ENCODE results near the gene MAP3K1. TPM values are rescaled to one million over a fixed set of nuclear protein-coding genes. Genes with fewer than 3 reads are reported as not detected.

The MAP3K1 gene
- total and polyA plus RNA-seq, 3 experiments from 2014 or later: 18.1 to 34.6 (median 18.7) TPM

- Mint-ChIP-seq H3K9me3 (no peaks in the 10 kb centered on the region), H3K27ac (peak overlapping the region in 7 of 8 donors; percentile 46 to 85 (median 75)), H3K4me1 (peaks cover 89 to 98% (median 97%) of the 10 kb centered on the region in 3 donors), H3K36me3 (peaks cover 0 to 10% (median 2%) of the 10 kb centered on the region in 3 donors), H3K4me3 (peak overlapping the region in 5 of 7 donors; percentile 7 to 61 (median 30)), H3K27me3 (no peaks in the 10 kb centered on the region)
- no peaks in the 10 kb centered on the region for H3K9me3 ChIP-seq (ENCODE audit: low read length)
- peak overlapping the region; percentile 6 for H3K4me3 ChIP-seq (ENCODE audit: low read length)
- no peak overlapping the region for H3K27ac ChIP-seq (ENCODE audit: low read depth, low read length)
- POLR2A ChIA-PET: no interaction called here
- H3K4me1 ChIP-seq (ENCODE audit: insufficient read depth, low read length): peaks cover 86% of the 10 kb centered on the region
- no peak for DNase-seq
- no peaks in the 10 kb centered on the region for H3K36me3 ChIP-seq (ENCODE audit: insufficient read depth, low read length)
- CTCF ChIA-PET: interaction anchor here (2.1 kb wide), 1 partner anchor 11 kb away, joined by 6 read pairs; no protein-coding TSS in a partner anchor
- H3K27me3 ChIP-seq (ENCODE audit: insufficient read depth, low read length, poor library complexity, severe bottlenecking): no peaks in the 10 kb centered on the region
Observed at GRCh38 chr5:56827049-56827448, 11.7 kb downstream of the MAP3K1 start.

- Histone ChIP-seq H3K9me3 (ENCODE audit: low read length) (no peaks in the 10 kb centered on the region), H3K4me1 (ENCODE audit: insufficient read depth, low read length) (peaks cover 86% of the 10 kb centered on the region), H3K4me3 (ENCODE audit: low read length) (no peak overlapping the region), H3K36me3 (ENCODE audit: insufficient read depth, low read length) (no peaks in the 10 kb centered on the region), H3K27ac (ENCODE audit: low read depth, low read length) (no peak overlapping the region), H3K27me3 (ENCODE audit: insufficient read depth, low read length, poor library complexity, severe bottlenecking) (no peaks in the 10 kb centered on the region)
- Mint-ChIP-seq H3K27me3 (no peaks in the 10 kb centered on the region), H3K36me3 (peaks cover 0 to 8% (median 2%) of the 10 kb centered on the region in 3 donors), H3K9me3 (no peaks in the 10 kb centered on the region), H3K27ac (peak overlapping the region in 5 of 8 donors; percentile 21 to 85 (median 42)), H3K4me1 (peaks cover 90 to 97% (median 96%) of the 10 kb centered on the region in 3 donors), H3K4me3 (peak overlapping the region in 3 of 7 donors; percentile 7 to 24 (median 18))
- POLR2A ChIA-PET: no interaction called here
- CTCF ChIA-PET: interaction anchor here (1.3 to 2.1 kb wide), 2 partner anchors 10 kb away, joined by 4 to 6 read pairs; no protein-coding TSS in a partner anchor
- DNase-seq: no peak
Observed at GRCh38 chr5:56827924-56828323, 12.6 kb downstream of the MAP3K1 start.

- peaks cover 92 to 98% (median 96%) of the 10 kb centered on the region in 3 donors for H3K4me1 Mint-ChIP-seq
- H3K27me3 Mint-ChIP-seq: no peaks in the 10 kb centered on the region
- no peaks in the 10 kb centered on the region for H3K9me3 Mint-ChIP-seq
- no peak overlapping the region for H3K27ac ChIP-seq (ENCODE audit: low read depth, low read length)
- H3K27me3 ChIP-seq (ENCODE audit: insufficient read depth, low read length, poor library complexity, severe bottlenecking): no peaks in the 10 kb centered on the region
- peaks cover 86% of the 10 kb centered on the region for H3K4me1 ChIP-seq (ENCODE audit: insufficient read depth, low read length)
- peak overlapping the region; percentile 11 to 95 (median 62) for H3K27ac Mint-ChIP-seq
- peak overlapping the region; percentile 37 for H3K4me3 ChIP-seq (ENCODE audit: low read length)
- ChIA-PET CTCF (interaction anchor here (1.3 kb wide), 1 partner anchor 9 kb away, joined by 4 read pairs; no protein-coding TSS in a partner anchor), POLR2A (interaction anchor here (0.7 kb wide), 2 partner anchors 31 to 120 kb away, joined by 3 to 6 read pairs; no protein-coding TSS in a partner anchor)
- no peaks in the 10 kb centered on the region for H3K9me3 ChIP-seq (ENCODE audit: low read length)
- DNase-seq: peak in 2 of 5 donors; percentile 36 to 43
- H3K36me3 Mint-ChIP-seq: peaks cover 0 to 8% (median 2%) of the 10 kb centered on the region in 3 donors
- peak overlapping the region; percentile 50 to 79 (median 73) for H3K4me3 Mint-ChIP-seq
- H3K36me3 ChIP-seq (ENCODE audit: insufficient read depth, low read length): no peaks in the 10 kb centered on the region
Observed at GRCh38 chr5:56829137-56829908, 14.0 kb downstream of the MAP3K1 start.

GRCh38 chr5:56831773-56832172 is 16.4 kb downstream of the MAP3K1 start:
- Mint-ChIP-seq H3K27me3 (no peaks in the 10 kb centered on the region), H3K4me1 (peaks cover 87 to 96% (median 96%) of the 10 kb centered on the region in 3 donors), H3K4me3 (peak overlapping the region in 1 of 7 donors; percentile 30), H3K36me3 (peaks cover 0 to 2% (median under 1%) of the 10 kb centered on the region in 3 donors), H3K9me3 (no peaks in the 10 kb centered on the region), H3K27ac (peak overlapping the region in 5 of 8 donors; percentile 2 to 84 (median 73))
- DNase-seq: no peak
- POLR2A ChIA-PET: no interaction called here
- H3K4me3 ChIP-seq (ENCODE audit: low read length): no peak overlapping the region
- peaks cover 86% of the 10 kb centered on the region for H3K4me1 ChIP-seq (ENCODE audit: insufficient read depth, low read length)
- no peak overlapping the region for H3K27ac ChIP-seq (ENCODE audit: low read depth, low read length)
- no peaks in the 10 kb centered on the region for H3K27me3 ChIP-seq (ENCODE audit: insufficient read depth, low read length, poor library complexity, severe bottlenecking)
- CTCF ChIA-PET: no interaction called here
- H3K36me3 ChIP-seq (ENCODE audit: insufficient read depth, low read length): no peaks in the 10 kb centered on the region
- H3K9me3 ChIP-seq (ENCODE audit: low read length): no peaks in the 10 kb centered on the region

- no peaks in the 10 kb centered on the region for H3K9me3 ChIP-seq (ENCODE audit: low read length)
- H3K27me3 ChIP-seq (ENCODE audit: insufficient read depth, low read length, poor library complexity, severe bottlenecking): no peaks in the 10 kb centered on the region
- POLR2A ChIA-PET: no interaction called here
- Mint-ChIP-seq H3K4me3 (peak overlapping the region in 2 of 7 donors; percentile 13 to 29), H3K36me3 (peaks cover 0 to 2% (median 0%) of the 10 kb centered on the region in 3 donors), H3K9me3 (no peaks in the 10 kb centered on the region), H3K27ac (peak overlapping the region in 5 of 8 donors; percentile 18 to 75 (median 74)), H3K4me1 (peaks cover 88 to 97% (median 96%) of the 10 kb centered on the region in 3 donors), H3K27me3 (no peaks in the 10 kb centered on the region)
- H3K4me1 ChIP-seq (ENCODE audit: insufficient read depth, low read length): peaks cover 88% of the 10 kb centered on the region
- H3K27ac ChIP-seq (ENCODE audit: low read depth, low read length): no peak overlapping the region
- no peaks in the 10 kb centered on the region for H3K36me3 ChIP-seq (ENCODE audit: insufficient read depth, low read length)
- no peak overlapping the region for H3K4me3 ChIP-seq (ENCODE audit: low read length)
- CTCF ChIA-PET: no interaction called here
- DNase-seq: no peak
Observed at GRCh38 chr5:56833325-56833724, 18.0 kb downstream of the MAP3K1 start.

- POLR2A ChIA-PET: no interaction called here
- H3K27ac ChIP-seq (ENCODE audit: low read depth, low read length): no peak overlapping the region
Observed at GRCh38 chr5:56837381-56837780, 22.0 kb downstream of the MAP3K1 start.

GRCh38 chr5:56837956-56838355 is 22.6 kb downstream of the MAP3K1 start:
- ChIA-PET POLR2A (interaction anchor here (1.2 kb wide), 1 partner anchor 844 kb away, joined by 4 read pairs; no protein-coding TSS in a partner anchor), CTCF (interaction anchor here (0.8 to 3.7 kb wide), 13 partner anchors 9 to 909 kb away, joined by 3 to 25 read pairs (median 5); partner anchors contain the start of gene MAP3K1)
- H3K27me3 Mint-ChIP-seq: no peaks in the 10 kb centered on the region
- Histone ChIP-seq H3K9me3 (ENCODE audit: low read length) (no peaks in the 10 kb centered on the region), H3K27me3 (ENCODE audit: insufficient read depth, low read length, poor library complexity, severe bottlenecking) (no peaks in the 10 kb centered on the region), H3K4me3 (ENCODE audit: low read length) (no peak overlapping the region), H3K36me3 (ENCODE audit: insufficient read depth, low read length) (no peaks in the 10 kb centered on the region), H3K27ac (ENCODE audit: low read depth, low read length) (no peak overlapping the region), H3K4me1 (ENCODE audit: insufficient read depth, low read length) (peaks cover 77% of the 10 kb centered on the region)
- H3K9me3 Mint-ChIP-seq: no peaks in the 10 kb centered on the region
- peak overlapping the region in 1 of 7 donors; percentile 30 for H3K4me3 Mint-ChIP-seq
- no peak for DNase-seq
- H3K36me3 Mint-ChIP-seq: peaks cover 0 to under 1% (median 0%) of the 10 kb centered on the region in 3 donors
- H3K4me1 Mint-ChIP-seq: peaks cover 79 to 92% (median 91%) of the 10 kb centered on the region in 3 donors
- peak overlapping the region; percentile 44 to 90 (median 76) for H3K27ac Mint-ChIP-seq

More at GRCh38 chr5:56837381-56837780, 22.0 kb downstream of the MAP3K1 start:
- Mint-ChIP-seq H3K9me3 (no peaks in the 10 kb centered on the region), H3K4me1 (peaks cover 79 to 90% (median 89%) of the 10 kb centered on the region in 3 donors), H3K27me3 (no peaks in the 10 kb centered on the region), H3K36me3 (no peaks in the 10 kb centered on the region), H3K27ac (peak overlapping the region in 7 of 8 donors; percentile 21 to 92 (median 72)), H3K4me3 (no peak overlapping the region)
- CTCF ChIA-PET: interaction anchor here (0.7 to 3.7 kb wide), 10 partner anchors 11 to 905 kb away, joined by 3 to 25 read pairs (median 4); partner anchors contain the start of gene MAP3K1
- Histone ChIP-seq H3K4me1 (ENCODE audit: insufficient read depth, low read length) (peaks cover 79% of the 10 kb centered on the region), H3K4me3 (ENCODE audit: low read length) (no peak overlapping the region), H3K27me3 (ENCODE audit: insufficient read depth, low read length, poor library complexity, severe bottlenecking) (no peaks in the 10 kb centered on the region), H3K36me3 (ENCODE audit: insufficient read depth, low read length) (no peaks in the 10 kb centered on the region), H3K9me3 (ENCODE audit: low read length) (no peaks in the 10 kb centered on the region)
- DNase-seq: no peak

Data from CD8-positive, alpha-beta memory T cell (primary cell).